Transverse colon (tissue), 3 donors: Measurements from ENCODE around the gene TENM4.

Experiments used
- POLR2A ChIP-seq: fragments of 450-650 bp; IDR thresholded peaks from one replicate; pipeline ENCODE4 v1.6.1; 2016; ENCODE audit warnings: antibody characterized with exemption, mild to moderate bottlenecking, moderate library complexity
- TF ChIP-seq, protein P1 (sequence below), 5 experiments: fragments of 200-600 bp in 3 of 5; fragments of 450-650 bp in 2 of 5; sonication (generic) in 3 of 5; IDR thresholded peaks; 1 replicate in 2 of 5; 2 replicates in 3 of 5; pipeline ENCODE4 v1.5.1; 2016 to 2017; ENCODE audit warnings: antibody characterized with exemption in 5 of 5, inconsistent platforms in 3 of 5, mild to moderate bottlenecking in 2 of 5, moderate library complexity in 1 of 5

DNA sequence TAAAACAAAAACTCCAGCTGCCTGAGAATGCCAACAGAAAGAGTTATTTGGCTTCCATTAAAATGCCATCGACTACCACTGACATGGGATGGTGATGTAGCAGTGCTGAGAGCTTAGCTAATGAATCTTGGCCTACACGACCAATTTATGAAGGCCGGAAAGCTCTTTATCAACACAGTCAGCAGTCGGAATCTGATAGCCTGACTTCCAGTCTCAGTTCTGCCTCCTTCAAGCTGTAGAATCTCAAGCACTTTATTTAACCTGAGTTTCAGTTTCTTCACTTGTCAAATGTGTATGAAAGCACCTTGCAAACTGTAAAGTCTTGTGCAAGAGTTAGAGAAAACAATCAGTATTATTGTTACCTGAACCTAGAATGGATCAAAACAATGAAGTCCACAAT is 530.5 kb downstream of the TENM4 start:
- TF ChIP-seq POLR2A: no peak
- TF ChIP-seq, protein P1, sequence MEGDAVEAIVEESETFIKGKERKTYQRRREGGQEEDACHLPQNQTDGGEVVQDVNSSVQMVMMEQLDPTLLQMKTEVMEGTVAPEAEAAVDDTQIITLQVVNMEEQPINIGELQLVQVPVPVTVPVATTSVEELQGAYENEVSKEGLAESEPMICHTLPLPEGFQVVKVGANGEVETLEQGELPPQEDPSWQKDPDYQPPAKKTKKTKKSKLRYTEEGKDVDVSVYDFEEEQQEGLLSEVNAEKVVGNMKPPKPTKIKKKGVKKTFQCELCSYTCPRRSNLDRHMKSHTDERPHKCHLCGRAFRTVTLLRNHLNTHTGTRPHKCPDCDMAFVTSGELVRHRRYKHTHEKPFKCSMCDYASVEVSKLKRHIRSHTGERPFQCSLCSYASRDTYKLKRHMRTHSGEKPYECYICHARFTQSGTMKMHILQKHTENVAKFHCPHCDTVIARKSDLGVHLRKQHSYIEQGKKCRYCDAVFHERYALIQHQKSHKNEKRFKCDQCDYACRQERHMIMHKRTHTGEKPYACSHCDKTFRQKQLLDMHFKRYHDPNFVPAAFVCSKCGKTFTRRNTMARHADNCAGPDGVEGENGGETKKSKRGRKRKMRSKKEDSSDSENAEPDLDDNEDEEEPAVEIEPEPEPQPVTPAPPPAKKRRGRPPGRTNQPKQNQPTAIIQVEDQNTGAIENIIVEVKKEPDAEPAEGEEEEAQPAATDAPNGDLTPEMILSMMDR (IDR thresholded peaks at IDR 0.05): no peak
